Epidermal melanocyte (primary cell): Measurements from ENCODE around the gene ALKBH3.
A peak's percentile ranks its signal among the peaks of the same experiment; 100 is the strongest.

Experiments
- DNase-seq: peaks from one replicate; pipeline ENCODE4 v3.0.0; 2011; ENCODE audit warnings: low spot score; ENCODE audit not compliant: insufficient read length

ALKBH3 gene

DNA sequence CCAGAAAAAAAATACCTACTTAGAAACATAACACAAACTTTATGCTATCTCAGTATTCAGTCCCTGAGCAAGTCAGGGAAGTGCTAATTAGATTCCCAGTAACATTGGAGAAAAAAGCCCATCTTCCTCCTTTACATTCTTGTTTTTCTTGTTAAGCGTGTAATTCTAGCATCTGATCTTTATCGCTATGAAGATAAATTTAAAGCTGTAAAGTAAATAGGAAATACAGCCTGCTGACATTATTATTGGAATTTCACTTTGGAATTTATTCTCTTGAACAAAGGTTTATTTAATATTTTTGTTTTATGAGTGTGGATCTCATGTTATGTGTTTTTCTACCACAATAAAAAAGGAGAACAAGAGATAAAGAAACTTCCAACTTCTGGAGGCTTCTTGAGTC lies 13.9 kb downstream of the ALKBH3 start:
- DNase-seq: no peak

DNA sequence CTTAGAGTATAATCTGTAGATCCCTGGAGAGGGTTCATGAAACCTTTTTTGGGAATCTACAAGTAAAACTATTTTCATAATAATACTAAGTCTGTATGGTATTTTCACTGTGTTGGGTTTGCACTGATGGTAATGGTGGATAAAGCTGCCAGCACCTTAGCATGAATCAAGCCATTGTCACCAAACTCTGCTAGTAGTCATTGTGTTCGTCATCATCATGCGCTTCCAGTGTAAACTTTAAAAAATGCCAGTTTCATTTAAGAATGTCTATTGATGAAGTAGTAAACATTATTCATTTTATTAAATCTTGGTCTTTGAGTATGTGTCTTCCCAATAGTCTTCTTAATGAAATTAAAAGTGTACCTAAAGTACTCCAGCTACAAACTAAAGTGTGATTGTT lies 15.0 kb downstream of the ALKBH3 start:
- no peak for DNase-seq

DNA sequence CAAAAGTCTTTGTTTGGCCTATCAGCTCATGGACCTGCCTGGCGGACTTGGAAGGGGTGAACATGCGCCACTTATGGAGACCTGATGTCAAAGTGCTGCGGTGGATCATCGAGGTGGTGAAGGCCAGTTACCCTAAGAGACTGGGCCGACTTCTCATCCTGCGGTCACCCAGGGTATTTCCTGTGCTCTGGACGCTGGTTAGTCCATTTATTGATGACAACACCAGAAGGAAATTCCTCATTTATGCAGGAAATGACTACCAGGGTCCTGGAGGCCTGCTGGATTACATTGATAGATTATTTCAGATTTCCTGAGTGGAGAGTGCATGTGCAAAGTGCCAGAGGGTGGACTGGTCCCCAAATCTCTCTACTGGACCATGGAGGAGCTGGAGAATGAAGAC lies 17.9 kb downstream of the ALKBH3 start:
- no peak for DNase-seq

DNA sequence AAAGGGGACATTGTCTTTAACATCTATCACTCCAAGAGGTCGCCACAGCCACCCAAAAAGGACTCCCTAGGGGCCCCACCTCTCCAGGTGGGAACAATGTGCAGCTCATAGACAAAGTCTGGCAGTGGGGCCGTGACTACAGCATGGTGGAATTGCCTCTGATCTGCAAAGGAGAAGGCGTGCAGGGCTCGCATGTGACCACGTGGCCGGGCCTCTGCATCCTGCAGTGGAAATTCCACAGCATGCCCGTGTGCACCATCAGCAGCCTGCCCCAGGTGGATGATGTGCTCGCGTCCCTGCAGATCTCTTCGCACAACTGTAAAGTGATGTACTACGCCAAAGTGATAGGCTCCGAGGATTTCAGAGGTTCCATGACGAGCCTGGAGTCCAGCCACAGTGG lies 18.5 kb downstream of the ALKBH3 start:
- DNase-seq: no peak

DNA sequence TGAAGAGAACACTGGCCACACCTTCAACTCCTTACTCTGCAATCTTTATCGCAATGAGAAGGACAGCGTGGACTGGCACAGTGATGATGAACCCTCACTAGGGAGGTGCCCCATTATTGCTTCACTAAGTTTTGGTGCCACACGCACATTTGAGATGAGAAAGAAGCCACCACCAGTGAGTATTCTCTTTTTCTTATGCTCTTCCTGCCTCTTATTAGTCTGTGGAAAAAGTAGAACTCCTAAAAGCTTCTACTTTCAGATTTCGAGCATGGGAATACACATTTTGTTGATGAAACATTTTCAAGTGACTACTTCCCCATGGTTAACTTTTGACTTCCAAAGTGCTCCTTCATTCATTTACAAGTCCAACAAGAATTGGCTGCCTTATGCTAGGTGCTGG lies 20.9 kb downstream of the ALKBH3 start:
- no peak for DNase-seq

DNA sequence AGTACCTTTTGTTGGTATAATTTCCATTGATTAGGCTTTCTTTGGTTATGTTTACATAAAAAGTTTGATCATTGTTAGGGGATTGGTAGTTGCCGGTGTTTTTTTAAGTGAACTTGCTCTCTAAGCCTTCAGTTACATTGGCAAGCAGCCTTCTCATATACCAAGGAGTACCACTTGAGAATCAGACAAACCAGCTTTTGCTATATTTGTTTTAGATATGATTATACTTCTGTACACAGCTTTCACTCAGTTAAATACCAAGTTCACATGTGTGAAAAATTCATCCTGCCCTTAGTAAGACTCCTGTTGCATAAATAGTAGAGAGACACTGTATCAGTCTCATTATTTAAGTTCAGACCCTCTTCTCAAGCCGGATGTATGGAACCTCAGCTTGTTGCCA lies 22.4 kb downstream of the ALKBH3 start:
- no peak for DNase-seq

DNA sequence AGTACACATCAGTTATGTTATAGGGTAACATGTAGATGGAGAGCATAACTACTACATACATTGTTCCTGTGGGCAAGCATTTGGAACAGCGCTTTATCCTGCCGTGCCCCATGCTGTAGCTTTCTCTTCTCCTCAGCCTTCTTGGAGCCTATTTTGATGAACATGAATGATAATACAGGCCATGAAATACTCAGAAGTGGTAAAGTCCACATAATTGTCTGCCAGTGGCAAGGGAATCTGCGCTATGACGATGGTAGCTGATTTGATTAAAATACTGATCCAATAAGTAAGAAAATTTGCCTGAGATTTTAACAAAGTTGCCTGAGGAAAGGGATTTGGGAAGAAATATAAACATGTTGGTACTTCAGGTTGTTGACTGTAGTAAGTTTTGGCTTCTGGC lies 23.3 kb downstream of the ALKBH3 start:
- no peak for DNase-seq

DNA sequence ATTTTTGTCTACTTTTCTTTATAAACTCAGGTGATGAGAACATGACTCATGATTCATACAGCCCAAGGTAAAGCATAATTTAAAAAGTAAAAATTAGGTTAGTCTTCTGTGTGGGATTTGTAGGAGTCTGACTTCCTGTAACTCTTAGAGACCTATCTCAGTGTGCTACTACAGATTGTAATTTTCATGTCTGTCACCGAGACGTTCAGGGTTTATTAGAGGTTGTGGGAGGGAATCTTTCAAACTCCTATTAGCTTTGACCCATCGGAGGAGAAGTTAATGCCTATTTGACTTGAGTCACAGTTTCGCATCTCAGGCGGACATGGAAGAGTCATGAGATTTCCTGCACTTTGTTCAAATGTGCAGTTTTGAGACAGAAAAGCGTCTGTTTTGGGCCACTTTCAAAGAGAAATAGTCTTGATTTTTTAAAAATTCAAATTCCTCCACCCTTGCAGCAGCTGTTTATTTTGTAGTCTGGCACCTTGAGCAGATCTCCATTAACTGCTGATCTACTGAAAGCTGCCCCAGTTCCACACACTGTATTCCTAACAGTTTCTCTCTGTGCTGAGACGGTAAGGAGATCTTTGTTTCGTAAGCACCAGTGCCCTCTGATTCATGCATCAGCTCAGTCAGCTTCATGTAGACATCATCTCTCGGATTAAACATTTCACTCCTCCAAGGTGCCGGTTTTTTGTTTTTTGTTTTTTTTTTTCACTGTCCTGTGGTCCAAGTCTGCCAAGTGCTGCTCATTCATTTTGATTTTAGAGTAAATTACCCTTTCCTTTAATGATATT lies 24.3 kb downstream of the ALKBH3 start:
- no peak for DNase-seq

DNA sequence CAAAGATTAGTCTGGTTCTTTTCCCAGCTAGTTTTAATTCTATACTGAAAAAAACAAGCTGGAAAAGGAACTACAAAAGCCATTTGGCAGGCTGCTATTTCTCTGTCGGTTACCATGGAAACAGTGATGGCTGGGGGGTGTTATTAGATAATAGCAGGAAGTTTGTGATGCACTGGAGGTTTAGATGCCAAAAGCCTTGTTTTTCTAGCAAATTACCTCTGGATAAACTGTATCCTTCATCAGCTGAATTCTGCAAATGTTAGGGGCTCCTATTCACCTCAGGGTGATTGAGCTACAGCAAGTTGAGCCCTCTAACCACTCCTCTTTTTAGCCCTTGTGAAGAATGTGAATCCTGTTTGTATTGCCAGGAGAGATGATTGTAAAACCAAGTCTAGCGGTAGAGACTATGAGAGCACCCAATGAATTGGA lies 25.2 kb downstream of the ALKBH3 start:
- no peak for DNase-seq

DNA sequence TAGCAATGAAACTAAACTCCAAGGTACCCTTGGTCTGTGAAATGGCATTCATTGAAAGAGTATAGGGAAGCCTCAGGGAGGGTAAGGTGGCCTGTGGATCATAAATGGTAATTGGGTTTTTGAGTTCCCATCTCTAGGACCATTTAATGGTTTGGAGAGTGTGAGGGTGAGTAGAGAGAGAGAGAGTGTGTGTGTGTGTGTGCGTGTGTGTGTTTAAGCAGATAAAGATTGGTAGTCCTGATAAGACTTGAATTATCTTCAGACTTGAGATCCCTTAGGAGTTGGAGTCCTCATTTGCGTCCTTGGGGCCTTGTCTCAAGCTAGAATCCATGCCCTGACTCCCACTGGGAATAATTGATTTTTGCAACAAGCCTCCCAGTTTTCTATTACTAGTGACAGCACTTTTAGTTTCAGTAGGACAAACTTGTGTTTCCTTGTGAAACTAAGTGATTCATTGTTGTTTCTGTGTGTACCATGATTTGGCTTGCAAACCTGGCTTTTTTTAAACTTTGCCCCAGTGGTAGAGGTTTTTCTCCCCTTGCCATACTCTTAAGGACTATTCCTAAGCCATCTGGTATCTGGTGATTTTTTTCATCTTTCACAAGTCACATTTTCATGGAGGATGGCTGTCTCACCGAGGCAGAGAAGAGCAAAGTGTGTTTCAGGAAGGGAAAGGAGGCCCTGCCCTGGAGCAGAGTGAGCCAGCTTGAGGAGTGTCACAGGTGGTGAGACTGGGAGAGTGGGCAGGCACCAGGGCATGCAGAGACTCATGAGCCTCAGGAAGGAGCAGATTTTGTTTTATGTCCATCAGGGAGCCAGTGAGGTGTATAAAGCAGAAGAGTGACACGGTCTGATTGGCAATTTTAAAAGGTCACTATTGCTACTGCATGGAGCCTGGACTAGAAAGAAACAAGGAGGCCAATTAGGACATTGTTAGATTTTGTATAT lies 26.7 kb downstream of the ALKBH3 start:
- DNase-seq: no peak

DNA sequence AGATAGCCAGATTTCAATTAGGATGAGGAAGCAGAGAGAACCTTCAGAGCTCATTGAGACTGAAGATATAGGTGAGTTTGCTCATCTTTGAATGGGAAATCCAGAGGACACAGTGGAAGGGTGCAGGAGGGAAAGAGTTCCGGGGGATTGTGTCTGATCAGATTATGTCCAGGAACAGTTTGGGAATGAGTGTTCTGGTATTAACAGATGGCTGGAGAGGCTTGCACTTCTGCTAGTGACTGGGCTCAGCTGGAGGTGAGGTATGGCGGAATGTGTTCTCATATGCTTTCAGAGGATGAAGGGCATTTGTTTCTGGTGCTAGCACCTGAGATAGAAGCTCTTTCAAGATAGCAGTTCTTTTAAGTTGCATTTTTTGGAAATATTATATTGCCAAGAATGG lies 27.6 kb downstream of the ALKBH3 start:
- no peak for DNase-seq

DNA sequence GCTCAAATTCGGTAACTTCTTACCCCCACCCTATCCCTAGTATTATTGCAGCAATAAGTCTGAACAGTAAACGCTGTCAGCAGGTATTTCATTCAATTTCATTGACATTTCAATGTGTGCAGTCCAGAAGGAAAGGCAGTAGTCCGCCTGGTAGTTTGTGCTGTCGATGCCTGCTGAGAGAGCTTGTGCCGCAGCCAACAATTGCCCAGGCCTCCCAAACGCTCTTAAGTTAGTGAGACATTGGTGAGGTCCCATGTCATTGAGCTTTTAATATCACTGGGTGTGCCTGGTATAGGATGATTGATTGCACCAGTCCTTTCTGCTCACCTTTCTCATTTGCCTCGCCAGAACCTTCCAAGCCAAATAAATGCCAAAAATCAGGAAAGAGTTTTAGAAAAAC lies 28.1 kb downstream of the ALKBH3 start:
- DNase-seq: no peak

DNA sequence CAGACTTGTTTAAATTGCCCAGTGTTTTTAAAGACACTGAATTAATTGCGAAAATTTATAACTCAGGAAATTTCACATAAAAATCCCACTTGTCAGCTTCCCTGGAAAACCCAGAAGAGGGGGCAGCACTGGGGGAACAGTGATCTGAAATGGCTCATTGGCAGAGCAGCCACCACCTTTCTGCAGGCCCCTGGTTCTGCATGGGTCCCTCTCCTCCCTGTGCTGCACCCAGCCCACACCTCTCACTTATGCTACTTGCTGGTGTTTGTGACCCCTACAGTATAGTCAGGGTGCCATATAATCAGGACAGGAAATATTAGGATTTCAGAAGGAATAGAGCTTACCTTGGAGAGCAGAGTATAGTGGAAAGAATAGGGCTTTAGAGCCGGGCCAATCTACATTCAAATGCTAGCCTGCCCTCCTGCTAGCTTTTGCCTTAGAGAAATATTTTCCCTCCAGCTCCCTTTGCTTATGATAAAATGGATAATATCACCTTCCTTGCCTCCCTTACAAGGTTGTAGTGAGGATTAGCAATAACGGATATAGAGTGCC lies 33.3 kb downstream of the ALKBH3 start:
- DNase-seq: no peak

DNA sequence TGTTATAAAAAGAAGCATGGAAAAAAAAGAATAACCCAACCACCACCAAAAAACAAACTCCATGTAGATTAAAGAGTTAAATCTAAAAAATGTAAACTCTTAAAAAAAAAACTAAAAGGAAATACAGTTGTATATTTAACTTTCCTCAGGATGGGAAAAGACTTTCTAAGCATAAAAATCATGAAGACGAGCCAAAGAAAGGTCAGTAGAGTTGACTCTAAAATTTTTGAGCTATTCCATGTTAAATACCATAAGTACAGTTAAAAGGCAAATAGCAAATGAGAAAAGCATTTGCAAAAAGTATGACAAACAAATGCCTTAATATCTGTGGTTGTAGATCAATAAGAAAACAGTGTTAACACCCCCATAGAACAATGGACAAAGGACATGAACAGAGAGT lies 33.8 kb downstream of the ALKBH3 start:
- no peak for DNase-seq

DNA sequence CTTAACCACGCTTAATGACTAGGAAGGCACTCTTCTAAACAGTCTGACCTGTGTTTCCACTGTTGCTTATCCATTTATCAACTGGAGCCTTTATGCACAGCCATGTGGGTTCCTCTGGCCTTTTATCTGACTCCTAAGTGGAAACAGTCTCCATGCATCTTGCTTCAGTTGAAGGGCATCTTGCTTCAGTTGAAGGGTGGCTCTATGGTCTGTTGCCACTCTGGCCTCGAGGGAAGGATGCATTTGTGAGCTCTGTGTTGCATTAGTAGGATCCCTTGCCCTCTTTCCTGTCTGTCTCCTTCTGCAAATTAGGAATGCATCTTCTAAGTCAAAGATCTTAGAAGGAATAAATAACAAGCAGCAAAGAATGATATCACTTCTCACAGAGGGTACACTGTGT lies 36.0 kb downstream of the ALKBH3 start:
- no peak for DNase-seq

DNA sequence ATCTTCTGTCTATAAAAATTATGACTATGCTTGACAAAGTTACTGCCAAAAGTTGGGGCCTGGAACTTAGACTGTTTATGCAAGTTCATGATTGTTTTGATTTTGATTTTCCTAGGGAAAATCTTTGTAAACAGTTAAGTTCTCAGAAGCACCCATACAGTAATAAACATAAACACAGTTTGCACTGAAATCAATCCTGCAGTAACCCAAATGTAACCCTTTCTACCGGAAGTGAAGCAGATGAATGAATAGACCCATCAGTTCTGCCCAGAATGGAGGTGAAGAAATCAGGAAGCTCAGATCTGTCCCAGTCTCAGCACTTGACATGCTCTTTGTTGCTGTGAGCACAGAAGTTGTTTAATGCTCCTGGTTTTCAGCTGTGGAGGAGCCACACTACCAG lies 37.2 kb downstream of the ALKBH3 start:
- DNase-seq: no peak

DNA sequence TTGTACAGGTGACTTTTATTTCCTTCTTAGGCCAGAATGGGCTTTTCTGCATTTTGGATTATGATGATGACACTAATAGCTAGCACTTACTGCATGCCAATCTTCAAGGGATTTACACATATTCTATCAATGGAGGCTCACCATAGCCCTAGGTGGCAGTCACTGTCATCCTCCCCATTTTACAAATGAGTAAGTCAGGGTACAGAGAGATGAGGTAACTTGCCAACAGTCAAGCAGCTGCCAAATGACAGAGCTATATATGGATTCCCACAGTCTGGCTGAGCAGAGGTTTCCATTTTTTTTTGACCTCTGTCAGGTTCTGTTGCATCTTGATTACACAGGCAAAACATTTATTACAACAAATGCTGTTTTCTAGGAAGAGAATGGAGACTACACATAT lies 38.0 kb downstream of the ALKBH3 start:
- no peak for DNase-seq

DNA sequence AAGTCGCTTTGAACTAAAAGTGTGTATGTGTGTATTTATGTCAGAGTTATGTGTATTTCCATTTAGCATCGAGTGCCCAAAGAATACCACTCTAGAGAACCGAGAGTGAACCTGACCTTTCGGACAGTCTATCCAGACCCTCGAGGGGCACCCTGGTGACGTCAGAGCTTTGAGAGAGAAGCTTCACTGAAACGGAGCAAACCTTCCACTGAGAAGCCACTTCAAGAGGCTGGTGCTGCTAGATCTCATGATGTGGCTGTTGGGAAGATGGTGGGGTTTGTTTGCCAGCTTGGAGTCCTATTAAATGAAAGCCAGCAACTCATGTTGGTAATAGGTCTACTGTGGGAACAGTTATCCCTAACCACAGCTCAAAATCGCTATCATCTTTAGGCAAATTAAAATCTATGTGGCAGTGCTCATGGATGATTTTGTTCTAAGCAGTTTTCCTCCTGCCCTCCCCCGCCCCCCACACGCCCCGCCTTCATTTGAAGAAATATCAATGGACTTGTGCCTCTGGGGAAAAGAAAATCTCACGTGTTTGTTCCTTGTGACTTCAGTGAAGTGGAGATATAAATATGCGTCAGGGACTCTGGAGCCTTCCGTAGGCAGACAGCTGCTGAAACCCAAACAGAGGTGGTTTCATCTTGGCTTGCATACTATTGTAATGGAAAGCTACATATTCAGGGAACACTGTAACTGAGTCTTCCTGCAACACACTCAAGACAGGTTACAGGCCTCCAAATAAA lies 39.4 kb downstream of the ALKBH3 start:
- DNase-seq: peak; percentile 64

DNA sequence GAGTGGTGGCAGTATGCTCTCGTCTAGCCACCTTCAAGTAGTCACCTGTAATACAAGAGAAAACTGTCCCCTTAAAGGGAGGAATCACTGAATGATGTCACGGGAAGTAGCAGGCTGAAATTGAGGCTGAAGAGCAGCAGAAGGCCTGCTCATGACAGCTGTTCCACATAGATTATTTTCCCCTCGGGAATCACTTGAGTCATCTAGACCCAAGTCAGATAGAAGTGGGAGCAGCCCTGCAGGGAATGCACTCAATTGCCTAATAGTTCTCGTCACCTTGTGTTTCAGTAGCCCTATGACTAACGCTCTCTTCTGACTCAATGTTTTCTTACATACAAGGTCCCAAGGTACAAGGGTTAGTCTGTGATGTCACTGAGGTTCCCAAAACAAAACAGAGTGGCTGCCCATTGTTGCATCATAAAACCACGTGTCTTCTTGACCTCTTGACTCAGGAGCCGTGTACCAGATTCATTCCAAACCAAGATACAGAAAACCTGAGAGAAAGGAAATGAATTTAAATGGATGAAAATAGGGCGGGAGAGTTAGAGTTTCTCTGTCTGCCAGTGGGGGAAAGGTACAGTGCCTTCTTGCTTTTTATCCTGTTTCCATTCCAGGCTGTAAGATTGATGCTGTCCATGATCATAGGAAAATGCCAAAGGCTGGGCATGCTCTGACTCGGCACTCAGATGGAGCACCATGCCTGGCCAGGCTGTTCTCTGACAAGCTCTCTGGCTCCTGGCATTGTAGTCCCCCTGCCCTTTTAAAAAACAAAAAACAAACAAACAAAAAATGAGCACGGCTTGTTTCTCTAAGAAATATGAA lies 40.2 kb downstream of the ALKBH3 start:
- peak; percentile 71 for DNase-seq

DNA sequence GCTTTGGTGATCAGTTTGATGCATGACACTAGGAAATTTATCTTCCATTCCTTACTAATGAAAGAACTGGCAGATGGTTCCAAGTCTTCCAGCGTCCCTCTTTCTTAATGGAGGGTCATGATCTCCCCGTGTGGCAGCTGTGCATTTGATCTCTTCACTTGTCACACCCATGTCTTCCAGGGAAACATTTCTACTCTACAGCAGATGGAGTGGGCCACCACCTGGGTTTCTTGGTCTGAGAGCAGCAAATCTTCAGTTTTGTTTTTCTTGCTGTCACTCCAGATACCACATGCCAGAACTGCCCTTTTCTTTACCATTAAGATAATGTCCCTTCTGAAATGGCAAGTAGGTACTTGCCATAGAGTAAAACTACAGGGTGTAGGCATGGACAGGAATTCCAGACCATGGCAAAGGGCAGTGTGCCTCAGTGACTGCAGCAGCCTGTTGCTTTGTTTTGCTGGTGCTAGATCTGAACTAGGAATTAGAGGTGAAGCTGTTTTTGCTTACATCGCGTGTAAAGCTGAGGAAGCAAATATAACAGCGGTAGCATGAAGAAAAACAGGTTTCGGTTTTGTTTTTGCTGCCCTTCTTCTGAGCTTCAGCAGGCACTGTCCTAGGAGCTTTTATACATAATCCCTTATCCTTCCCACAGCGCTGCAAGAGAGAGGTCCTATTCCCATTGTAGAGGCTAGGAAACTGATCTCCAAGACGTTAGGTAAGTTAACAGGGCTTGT lies 41.1 kb downstream of the ALKBH3 start:
- DNase-seq: no peak
